ENCODE measurements around the gene SLC9A3. TPM values are rescaled to one million over a fixed set of nuclear protein-coding genes. Genes with fewer than 3 reads are reported as not detected.

SLC9A3 gene
- total and polyA plus RNA-seq, 4 donors = 0.94 to 3.8 (median 1.5) TPM

GRCh38 chr5:531749-532315, 7.6 kb upstream of the SLC9A3 start:
- no peak overlapping the region for H3K27ac ChIP-seq (ENCODE audit: low read depth in 1 of 2, low read length in 1 of 2)
- 88 to 95% methylated on average over 13 of the region's 13 CpGs for WGBS, 2 donors
- TF ChIP-seq, protein P1, sequence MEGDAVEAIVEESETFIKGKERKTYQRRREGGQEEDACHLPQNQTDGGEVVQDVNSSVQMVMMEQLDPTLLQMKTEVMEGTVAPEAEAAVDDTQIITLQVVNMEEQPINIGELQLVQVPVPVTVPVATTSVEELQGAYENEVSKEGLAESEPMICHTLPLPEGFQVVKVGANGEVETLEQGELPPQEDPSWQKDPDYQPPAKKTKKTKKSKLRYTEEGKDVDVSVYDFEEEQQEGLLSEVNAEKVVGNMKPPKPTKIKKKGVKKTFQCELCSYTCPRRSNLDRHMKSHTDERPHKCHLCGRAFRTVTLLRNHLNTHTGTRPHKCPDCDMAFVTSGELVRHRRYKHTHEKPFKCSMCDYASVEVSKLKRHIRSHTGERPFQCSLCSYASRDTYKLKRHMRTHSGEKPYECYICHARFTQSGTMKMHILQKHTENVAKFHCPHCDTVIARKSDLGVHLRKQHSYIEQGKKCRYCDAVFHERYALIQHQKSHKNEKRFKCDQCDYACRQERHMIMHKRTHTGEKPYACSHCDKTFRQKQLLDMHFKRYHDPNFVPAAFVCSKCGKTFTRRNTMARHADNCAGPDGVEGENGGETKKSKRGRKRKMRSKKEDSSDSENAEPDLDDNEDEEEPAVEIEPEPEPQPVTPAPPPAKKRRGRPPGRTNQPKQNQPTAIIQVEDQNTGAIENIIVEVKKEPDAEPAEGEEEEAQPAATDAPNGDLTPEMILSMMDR (IDR thresholded peaks at IDR 0.05; ENCODE audit: control extremely low read depth, extremely low read depth) = no peak
- no peak overlapping the region for H3K9ac ChIP-seq (ENCODE audit: insufficient read depth in 1 of 2, low read length in 2 of 2)
- ATAC-seq (ENCODE audit: insufficient read depth, low FRiP score) (no peak), DNase-seq (no peak)
- H3K4me3 ChIP-seq = no peak overlapping the region
- H3K27me3 ChIP-seq (ENCODE audit: control insufficient read depth in 3 of 3, insufficient read depth in 3 of 3, low read length in 2 of 3) = peaks cover 27 to 46% (median 31%) of the 10 kb centered on the region in 3 donors
- peaks cover 0 to 6% (median 0%) of the 10 kb centered on the region in 5 donors for H3K4me1 ChIP-seq (ENCODE audit: control insufficient read depth in 5 of 5, insufficient read depth in 5 of 5, low read length in 5 of 5)
- H3K9me3 ChIP-seq (ENCODE audit: control insufficient read depth in 4 of 4, insufficient read depth in 3 of 4, low read length in 3 of 4) = no peaks in the 10 kb centered on the region
- no peaks in the 10 kb centered on the region for H3K36me3 ChIP-seq (ENCODE audit: control insufficient read depth in 4 of 4, insufficient read depth in 4 of 4, low read length in 4 of 4)

- Histone ChIP-seq H3K36me3 (ENCODE audit: control insufficient read depth in 4 of 4, insufficient read depth in 4 of 4, low read length in 4 of 4) (no peaks in the 10 kb centered on the region), H3K9me3 (ENCODE audit: control insufficient read depth in 4 of 4, insufficient read depth in 3 of 4, low read length in 3 of 4) (no peaks in the 10 kb centered on the region), H3K9ac (ENCODE audit: insufficient read depth in 1 of 2, low read length in 2 of 2) (no peak overlapping the region), H3K27ac (ENCODE audit: low read depth in 1 of 2, low read length in 1 of 2) (no peak overlapping the region), H3K27me3 (ENCODE audit: control insufficient read depth in 3 of 3, insufficient read depth in 3 of 3, low read length in 2 of 3) (peaks cover 31 to 52% (median 33%) of the 10 kb centered on the region in 3 donors), H3K4me3 (no peak overlapping the region), H3K4me1 (ENCODE audit: control insufficient read depth in 5 of 5, insufficient read depth in 5 of 5, low read length in 5 of 5) (peaks cover 0 to 6% (median 0%) of the 10 kb centered on the region in 5 donors)
- DNase-seq (no peak), ATAC-seq (ENCODE audit: insufficient read depth, low FRiP score) (no peak)
- WGBS, 2 donors = 55 to 69% methylated on average over 25 of the region's 25 CpGs
- TF ChIP-seq, protein P1 (IDR thresholded peaks at IDR 0.05; ENCODE audit: control extremely low read depth, extremely low read depth) = no peak
Measured at GRCh38 chr5:531101-531748, 7.0 kb upstream of the SLC9A3 start.

GRCh38 chr5:530001-530955, 6.0 kb upstream of the SLC9A3 start:
- Histone ChIP-seq H3K9ac (ENCODE audit: insufficient read depth in 1 of 2, low read length in 2 of 2) (no peak overlapping the region), H3K9me3 (ENCODE audit: control insufficient read depth in 4 of 4, insufficient read depth in 3 of 4, low read length in 3 of 4) (no peaks in the 10 kb centered on the region), H3K4me3 (no peak overlapping the region), H3K4me1 (ENCODE audit: control insufficient read depth in 5 of 5, insufficient read depth in 5 of 5, low read length in 5 of 5) (peaks cover 0 to 3% (median 0%) of the 10 kb centered on the region in 5 donors), H3K27me3 (ENCODE audit: control insufficient read depth in 3 of 3, insufficient read depth in 3 of 3, low read length in 2 of 3) (peaks cover 31 to 61% (median 42%) of the 10 kb centered on the region in 3 donors), H3K27ac (ENCODE audit: low read depth in 1 of 2, low read length in 1 of 2) (no peak overlapping the region), H3K36me3 (ENCODE audit: control insufficient read depth in 4 of 4, insufficient read depth in 4 of 4, low read length in 4 of 4) (no peaks in the 10 kb centered on the region)
- 63 to 68% methylated on average over 24 of the region's 24 CpGs for WGBS, 2 donors
- DNase-seq (peak in 1 of 3 donors; percentile 41), ATAC-seq (ENCODE audit: insufficient read depth, low FRiP score) (peak; percentile 16)
- TF ChIP-seq, protein P1 (IDR thresholded peaks at IDR 0.05; ENCODE audit: control extremely low read depth, extremely low read depth) = no peak

Data from lung (tissue), 12 donors.